ENCODE data around the gene PFDN4.

Gene PFDN4

GRCh38 chr20:54200487-54201267 lies 7.2 kb upstream of the PFDN4 start:
- no peak for DNase-seq (ENCODE audit: low read depth, low spot score)

DNA sequence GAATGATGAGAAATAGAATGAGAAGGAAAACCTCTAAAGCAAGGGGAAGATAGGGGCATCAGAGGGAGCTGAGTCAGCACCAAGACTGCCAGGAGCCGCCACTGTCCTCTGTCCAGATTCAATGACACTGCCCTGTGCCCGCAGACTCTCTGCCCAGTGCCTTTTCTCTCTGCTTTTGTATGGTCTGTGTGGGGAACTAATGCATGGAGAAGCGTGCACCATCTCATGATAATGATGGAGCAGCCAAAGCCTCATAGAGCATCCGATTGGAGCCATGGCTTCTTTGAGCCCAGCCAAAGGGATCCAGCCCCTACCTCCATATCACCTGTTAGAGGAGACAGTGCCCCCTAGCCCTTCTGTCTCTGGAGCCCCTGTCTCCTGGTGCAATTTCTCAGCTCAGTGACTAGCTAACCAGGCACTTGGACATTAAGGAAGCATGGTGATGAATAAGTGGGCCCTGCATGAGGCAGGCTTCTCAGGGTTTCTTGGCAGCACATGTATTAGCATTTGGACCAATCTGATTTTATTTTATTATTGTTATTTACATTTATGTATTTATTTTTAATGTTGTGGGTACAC lies 6.5 kb upstream of the PFDN4 start:
- DNase-seq (ENCODE audit: low read depth, low spot score), result no peak

DNA sequence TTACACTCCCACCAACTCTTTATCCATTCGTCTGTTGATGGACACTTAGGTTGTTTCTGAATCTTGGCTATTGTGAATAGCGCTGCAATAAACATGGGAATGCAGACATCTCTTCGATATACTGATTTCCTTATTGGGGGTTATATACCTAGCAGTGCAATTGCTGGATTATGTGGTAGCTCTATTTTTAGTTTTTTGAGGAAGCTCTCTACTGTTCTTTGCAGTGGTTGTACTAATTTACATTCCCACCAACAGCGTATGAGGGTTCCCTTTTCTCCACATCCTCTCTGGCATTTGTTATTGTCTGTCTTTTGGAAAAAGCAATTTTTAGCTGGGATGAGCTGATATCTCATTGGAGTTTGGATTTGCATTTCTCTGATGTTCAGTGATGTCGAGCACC lies 4.6 kb upstream of the PFDN4 start:
- DNase-seq (ENCODE audit: low read depth, low spot score), result no peak

DNA sequence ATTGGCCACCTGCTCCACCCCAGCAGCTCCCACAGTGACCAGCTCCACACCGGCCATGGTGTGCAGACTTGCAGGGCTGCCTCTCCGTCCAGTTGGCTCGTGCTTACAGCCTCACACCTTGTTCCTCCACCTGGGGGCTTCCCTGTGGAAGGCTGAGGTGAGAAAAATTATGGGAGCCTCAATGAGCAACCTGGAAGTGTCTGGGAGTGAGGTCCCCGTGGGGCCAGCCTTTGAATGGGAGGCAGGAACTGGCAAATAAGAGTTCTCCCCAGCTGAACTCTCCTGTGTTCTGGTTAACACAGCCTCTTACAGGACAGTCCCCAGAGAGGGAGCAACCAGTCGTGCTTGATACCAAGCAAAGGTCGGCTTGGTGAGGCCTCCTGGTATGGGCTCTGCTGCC lies 3.8 kb upstream of the PFDN4 start:
- DNase-seq (ENCODE audit: low read depth, low spot score), result no peak

GRCh38 chr20:54204481-54204880 lies 3.4 kb upstream of the PFDN4 start:
- no peak for DNase-seq (ENCODE audit: low read depth, low spot score)

DNA sequence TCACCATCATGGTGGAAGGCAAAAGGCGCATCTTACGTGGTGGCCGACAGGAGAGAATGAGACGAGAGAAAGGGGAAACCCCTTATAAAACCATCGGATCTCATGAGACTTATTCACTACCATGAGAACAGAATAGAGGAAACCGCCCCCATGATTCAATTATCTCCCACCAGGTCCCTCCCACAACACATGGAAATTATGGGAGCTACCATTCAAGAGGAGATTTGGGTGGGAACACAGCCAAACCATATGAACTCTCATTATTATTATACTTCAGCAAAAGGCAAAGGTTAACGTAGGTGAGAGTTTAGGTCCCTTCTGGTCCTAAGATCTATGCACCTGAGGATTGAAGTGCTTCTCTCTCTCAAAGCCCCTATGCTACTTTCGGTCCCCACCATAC lies 2.4 kb upstream of the PFDN4 start:
- DNase-seq (ENCODE audit: low read depth, low spot score), result no peak

- no peak for DNase-seq (ENCODE audit: low read depth, low spot score)
Observed at GRCh38 chr20:54207053-54207742, 689 bp upstream of the PFDN4 start.

GRCh38 chr20:54208548-54209176 lies 775 bp downstream of the PFDN4 start:
- no peak for DNase-seq (ENCODE audit: low read depth, low spot score)

DNA sequence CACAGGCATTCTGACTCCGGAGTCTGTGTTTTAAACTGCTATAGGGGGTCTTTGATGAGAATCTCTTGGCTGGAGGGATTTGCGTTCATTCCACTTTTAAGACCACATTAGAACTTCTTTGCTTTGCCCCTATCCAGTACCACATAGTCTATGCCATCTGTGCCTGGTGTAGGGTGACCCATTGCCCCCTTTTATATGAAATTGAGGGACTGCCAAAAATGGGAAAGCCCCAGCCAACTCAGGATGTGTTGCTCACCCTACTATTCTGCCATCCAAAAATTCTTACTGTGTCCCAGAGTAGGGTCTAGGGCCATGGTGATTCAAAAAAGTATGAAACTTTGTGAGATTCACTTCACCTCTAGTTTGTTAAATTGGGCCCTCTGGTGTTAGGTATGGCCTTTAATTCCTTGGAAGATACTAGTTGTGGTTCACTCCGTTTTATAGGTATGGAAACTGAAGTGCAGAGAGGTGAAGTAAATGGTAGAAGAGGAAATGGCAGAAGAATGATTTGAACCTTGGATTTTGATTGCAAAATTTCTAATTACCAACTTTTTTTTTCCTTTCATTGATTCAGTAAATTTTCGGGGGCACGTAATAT lies 1.4 kb downstream of the PFDN4 start:
- DNase-seq (ENCODE audit: low read depth, low spot score), result no peak

DNA sequence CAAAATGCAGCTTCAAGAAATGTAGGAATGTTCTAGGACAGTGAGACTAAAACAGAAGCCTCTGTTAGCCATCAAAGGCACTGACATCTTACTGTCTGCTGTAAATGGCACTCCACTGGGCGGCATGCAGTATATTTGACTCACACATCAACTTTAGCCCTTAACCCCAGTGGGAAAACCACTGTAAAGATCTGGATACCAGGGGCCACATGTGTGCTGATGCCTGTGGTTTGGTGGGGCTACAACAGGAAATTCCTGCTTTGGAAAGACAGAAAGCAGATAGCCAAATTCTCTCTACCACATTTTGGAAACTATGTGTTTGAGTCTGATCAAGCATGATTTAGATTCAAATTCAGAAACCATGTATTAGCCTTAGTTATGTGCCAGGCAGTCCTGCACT lies 4.3 kb downstream of the PFDN4 start:
- DNase-seq (ENCODE audit: low read depth, low spot score), result no peak

DNA sequence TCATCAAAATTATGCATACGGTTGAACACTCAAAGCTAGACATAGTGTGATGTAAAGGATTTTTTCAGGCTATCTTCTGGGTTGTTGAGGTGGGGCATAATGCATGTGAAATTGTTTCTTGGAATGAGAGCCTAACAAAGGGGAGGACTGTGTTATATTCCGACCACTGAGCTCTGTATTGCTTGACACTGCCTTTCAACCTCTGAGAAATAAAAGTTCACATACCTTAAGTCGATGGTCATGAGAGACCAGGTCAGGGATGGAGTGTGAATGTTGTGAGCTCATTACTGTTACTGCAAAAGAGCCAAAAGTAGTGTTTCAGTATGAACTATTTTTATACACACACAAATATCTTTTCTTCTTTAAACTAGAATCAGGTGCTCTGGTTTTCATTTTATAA lies 5.0 kb downstream of the PFDN4 start:
- no peak for DNase-seq (ENCODE audit: low read depth, low spot score)

GRCh38 chr20:54214566-54214965 lies 6.7 kb downstream of the PFDN4 start:
- DNase-seq (ENCODE audit: low read depth, low spot score), result no peak

DNA sequence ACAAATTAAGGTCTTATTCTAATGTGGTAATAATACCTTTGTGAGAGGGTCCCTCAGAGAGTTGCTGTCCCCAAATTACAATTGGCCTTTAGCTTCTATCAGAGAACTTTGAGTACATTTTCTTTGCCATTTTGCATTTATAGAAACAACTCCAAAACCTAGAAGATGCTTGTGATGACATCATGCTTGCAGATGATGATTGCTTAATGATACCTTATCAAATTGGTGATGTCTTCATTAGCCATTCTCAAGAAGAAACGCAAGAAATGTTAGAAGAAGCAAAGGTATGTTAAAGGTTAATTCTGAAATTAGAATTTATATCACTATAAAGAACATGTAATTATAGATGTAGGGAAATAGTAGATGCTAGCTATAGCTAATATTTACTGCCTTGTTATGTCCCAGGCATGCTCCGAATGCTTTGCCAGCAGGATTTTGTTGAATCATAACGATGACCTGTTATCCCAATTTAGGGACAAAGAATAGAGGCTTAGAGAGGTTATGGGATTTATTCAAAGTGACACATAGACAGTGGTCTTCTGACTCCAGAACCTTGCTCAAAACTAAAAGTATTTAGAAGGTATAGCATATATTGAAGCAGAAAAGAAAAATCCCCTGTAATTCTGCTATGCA lies 7.4 kb downstream of the PFDN4 start:
- DNase-seq (ENCODE audit: low read depth, low spot score), result no peak

DNA sequence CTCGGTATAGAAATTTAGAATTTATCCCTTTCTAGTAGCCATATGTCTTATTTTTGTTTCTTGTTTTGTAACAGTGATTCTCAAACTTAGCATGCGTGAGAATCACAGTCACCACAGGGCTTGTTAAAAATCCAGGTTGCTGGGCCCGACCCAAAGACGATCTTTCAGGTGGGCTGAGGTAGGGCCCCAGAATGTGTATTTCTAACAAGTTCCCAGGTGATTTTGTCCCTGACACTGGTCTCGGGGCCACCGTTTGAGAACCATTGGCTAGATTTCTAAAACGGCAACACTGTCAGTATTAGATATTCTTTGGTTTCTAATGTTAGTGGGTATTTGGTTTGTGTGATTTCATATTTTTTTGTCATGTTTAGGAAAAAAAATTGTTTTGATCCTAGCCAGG lies 9.9 kb downstream of the PFDN4 start:
- no peak for DNase-seq (ENCODE audit: low read depth, low spot score)

GRCh38 chr20:54218470-54218869 lies 10.6 kb downstream of the PFDN4 start:
- DNase-seq (ENCODE audit: low read depth, low spot score), result no peak

DNA sequence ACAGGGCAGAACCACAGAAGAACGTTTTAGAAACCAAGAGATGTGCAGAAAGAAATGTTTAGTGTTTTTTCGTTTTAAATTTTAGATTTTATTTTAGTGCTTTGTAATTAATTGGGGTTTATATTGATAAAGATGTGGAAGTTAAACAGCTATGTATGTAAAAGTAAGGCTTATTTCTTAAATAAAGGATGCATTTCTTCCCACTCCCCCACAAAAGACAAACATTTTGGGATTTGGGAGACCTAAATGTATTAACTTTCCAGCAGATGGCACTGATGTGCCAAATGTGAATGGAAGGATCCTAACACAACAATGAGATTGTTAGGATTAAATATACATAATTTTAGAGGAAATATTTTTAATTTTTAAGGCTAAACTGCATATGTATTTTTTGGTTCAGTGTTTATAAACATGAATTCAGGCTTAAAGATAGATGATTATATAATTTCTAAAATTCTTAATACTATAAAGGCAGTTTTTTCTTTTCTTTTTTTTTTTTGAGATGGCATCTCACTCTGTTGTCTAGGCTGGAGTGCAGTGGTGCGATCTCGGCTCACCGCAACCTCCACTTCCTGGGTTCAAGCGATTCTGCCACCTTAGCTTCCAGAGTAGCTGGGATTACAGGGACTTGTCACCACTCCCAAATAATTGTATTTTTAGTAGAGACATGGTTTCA lies 12.0 kb downstream of the PFDN4 start:
- DNase-seq (ENCODE audit: low read depth, low spot score), result no peak

GRCh38 chr20:54220722-54221121 lies 12.8 kb downstream of the PFDN4 start:
- DNase-seq (ENCODE audit: low read depth, low spot score), result no peak

DNA sequence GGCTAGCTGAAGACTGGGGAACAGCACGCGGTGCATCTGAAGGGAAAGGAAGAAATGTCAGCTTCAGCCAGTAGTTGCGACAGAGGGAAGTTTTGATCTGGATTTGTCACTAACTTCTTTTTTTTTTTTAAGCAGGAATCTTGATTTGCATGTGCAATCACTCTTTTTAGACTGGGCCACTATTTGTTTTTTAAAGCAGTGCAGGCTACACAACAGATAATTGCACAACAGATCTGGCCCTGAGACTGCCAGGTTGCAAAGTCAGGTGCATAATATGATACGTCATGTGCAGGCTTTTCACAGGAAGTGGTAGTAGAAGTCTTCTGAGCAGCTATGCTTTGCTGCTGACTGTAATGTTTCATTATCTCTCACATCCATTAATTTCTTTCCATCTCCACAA lies 13.5 kb downstream of the PFDN4 start:
- DNase-seq (ENCODE audit: low read depth, low spot score), result no peak

GRCh38 chr20:54221996-54222890 lies 14.4 kb downstream of the PFDN4 start:
- no peak for DNase-seq (ENCODE audit: low read depth, low spot score)

GRCh38 chr20:54223285-54223684 lies 15.4 kb downstream of the PFDN4 start:
- DNase-seq (ENCODE audit: low read depth, low spot score), result no peak

All from activated CD4-positive, CD25-positive, alpha-beta regulatory T cell treated with anti-CD3 and anti-CD28 coated beads, Interleukin-2, amount 50 U/mL, for 16 hours (primary cell).